HG03095 (cell line): ENCODE results near the gene HIPK2.
"Not testable (repeated sequence)": the region's sequence is repeated elsewhere in the genome, so short reads cannot be mapped to it uniquely, and the experiment has no call there.

Experiments used
- ATAC-seq: cut with Tn5 transposase; IDR thresholded peaks from one replicate; pipeline ENCODE4 v1.9.1; 2021; ENCODE audit warnings: moderate library complexity; ENCODE audit not compliant: unreplicated experiment

HIPK2 gene

DNA sequence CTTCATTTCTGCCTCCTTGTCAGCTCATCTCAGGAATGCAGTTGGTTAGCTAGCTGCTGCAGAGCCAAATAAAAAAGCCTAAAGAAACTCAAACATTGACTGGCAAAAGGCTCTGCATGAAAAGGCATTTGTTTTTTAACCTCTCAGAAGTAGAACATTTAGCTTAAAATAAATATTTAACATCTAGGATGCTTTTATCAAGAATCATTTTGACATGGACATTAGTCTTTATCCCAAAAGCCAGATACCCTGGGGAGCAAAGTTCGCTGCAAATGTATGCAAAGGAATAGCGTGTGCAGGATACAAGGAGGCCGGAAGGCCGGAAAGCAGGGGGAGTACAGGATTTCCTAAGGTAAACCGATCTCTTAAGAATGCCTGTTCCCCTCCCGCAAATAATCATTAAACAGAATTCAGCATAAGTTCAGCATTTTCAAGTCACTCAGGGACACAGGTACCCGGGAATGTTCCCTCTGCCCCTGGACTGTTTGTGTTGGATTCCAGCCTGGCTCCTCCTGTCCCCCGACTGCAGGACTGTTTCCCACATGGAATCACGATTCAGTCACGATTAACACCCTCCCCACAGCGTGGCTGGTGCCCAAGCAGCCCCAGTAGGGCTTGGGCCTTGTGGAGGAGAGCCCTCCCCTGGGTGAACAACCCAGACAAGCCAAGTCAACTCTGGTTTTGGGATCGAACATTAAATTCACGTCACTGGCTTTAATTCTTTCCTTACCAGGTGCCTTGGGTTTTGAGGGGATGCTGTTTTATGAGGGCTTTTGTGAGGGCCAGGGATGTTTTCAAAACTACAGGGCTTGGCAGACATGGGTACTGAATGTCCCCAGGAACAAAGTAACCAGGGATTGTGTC, 97.8 kb downstream of the HIPK2 start:
- ATAC-seq = no peak

- ATAC-seq = no peak
Observed at GRCh38 chr7:139676390-139676789, 101.4 kb downstream of the HIPK2 start.

- ATAC-seq = no peak
Observed at GRCh38 chr7:139675127-139676125, 102.4 kb downstream of the HIPK2 start.

- no peak for ATAC-seq
Observed at GRCh38 chr7:139674752-139675126, 103.1 kb downstream of the HIPK2 start.

- no peak for ATAC-seq
Observed at GRCh38 chr7:139674341-139674740, 103.5 kb downstream of the HIPK2 start.

DNA sequence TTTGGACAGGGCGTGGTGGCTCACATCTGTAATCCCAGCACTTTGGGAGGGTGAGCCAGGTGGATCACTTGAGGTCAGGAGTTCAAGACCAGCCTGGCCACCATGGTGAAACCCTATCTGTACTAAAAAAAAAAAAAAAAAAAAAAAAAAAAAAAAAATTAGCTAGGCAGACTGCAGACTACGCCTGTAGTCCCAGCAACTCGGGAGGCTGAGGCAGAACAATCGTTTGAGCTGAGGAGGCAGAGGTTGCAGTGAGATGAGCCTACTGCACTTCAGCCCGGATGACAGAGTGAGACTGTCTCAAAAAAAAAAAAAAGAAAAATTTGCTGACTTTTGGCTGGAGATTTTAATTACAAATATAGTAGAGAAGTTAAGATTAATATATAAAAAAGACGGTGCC, 104.0 kb downstream of the HIPK2 start:
- ATAC-seq = no peak

- peak; percentile 90 for ATAC-seq
Observed at GRCh38 chr7:139673230-139673629, 104.6 kb downstream of the HIPK2 start.

DNA sequence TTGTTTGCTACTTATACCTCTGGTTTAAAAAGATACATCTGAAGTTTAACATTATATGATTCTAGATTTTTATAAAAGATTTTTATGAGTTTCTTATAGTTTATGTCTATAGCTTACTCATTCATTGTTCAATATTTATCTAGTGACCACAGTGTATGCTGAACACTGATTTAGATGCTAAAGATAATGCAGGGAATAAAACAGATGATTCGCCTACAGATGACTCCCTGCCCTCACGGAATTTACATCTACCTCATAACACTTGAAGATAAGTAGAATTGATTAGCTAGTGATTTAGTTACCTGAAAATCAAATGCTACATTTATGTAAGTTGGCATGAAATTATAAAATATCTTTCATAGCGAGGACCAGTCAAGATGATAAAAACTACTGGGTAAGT, 105.8 kb downstream of the HIPK2 start:
- no peak for ATAC-seq

DNA sequence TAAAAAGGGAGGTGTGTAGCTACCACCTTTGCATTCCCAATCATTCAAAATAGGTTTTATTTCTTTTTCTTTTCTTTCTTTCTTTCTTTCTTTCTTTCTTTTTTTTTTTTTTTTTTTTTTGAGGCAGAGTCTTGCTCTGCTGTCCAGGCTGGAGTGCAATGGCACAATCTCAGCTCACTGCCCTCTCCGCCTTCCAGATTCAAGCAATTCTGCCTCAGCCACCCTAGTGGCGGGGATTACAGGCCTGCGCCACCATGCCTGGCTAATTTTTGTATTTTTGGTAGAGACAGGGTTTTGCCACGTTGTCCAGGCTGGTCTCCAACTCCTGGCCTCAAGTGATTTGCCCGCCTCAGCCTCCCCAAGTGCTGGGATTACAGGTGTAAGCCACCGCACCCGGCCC, 107.1 kb downstream of the HIPK2 start:
- not testable (repeated sequence) for ATAC-seq

GRCh38 chr7:139669106-139670061, 108.4 kb downstream of the HIPK2 start:
- no peak for ATAC-seq

DNA sequence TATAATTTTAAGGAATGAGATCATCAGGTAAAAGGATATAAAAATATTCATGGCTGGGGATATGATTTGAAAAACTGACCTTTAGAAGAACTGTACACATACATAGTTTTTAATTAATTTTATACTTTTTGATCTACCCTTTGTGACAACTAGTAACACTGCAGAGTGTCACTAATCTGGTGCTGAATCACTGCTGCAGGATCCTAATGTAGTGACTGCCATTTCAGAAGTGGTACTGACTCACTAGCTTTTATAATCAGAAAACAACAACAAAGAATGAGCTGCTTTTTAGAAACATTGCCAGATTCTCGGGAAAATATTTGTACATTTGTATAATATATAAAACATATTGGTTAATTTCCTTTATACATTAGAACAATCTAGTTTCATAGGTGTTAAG, 110.4 kb downstream of the HIPK2 start:
- no peak for ATAC-seq

DNA sequence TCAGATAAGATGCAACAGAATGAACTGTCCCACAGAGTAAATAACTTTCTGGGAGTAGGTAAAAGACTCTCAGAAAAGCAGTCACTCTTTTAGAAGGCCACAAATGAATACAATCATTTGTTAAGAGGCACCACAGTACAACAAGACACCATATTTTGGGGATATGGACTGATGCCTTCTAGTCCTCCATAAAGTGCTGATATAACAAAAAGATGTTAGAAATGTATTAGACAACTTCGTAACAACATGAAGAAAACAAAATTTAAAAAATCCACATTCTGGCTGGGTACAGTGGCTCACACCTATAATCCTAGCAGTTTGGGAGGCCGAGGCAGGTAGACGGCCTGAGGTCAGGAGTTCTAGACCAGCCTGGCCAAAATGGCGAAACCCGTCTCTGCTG, 111.3 kb downstream of the HIPK2 start:
- ATAC-seq = no peak

DNA sequence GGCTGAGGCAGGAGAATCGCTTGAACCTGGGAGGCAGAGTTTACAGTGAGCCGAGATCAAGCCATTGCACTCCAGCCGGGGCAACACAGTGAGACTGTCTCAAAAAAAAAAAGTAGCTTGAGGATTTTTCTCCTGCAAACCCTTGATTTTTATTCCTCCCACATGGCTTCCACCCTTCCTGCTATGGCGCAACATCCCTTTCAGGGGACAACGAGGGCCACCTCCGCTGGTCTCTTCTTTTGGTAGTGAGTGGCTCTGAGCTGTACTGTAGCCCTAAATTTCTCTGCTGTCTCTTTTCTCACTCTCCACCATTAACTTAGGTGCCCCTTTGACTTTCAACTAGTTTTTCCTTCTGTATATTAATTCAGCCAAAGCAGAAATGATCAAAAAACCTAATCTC, 113.4 kb downstream of the HIPK2 start:
- no peak for ATAC-seq

- ATAC-seq = no peak
Observed at GRCh38 chr7:139663608-139664177, 114.1 kb downstream of the HIPK2 start.

DNA sequence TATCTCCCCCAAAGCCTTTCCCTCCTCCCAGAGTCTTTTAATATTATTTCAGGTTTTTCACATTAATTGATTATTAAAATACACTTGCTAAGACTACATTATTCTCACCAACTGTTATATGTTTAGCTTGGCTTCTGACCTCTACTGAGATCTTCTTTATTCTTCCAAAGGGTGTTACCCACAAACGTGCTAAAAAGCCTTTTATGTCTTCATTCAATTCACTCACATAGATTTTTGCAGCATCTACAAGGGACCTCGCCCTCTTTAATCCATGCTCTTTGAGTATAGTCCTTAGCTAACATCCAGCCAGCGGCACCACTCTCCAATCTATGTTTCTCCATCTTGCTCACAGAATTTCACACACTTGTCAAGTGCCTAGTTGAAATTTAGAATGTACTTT, 115.9 kb downstream of the HIPK2 start:
- ATAC-seq = no peak

DNA sequence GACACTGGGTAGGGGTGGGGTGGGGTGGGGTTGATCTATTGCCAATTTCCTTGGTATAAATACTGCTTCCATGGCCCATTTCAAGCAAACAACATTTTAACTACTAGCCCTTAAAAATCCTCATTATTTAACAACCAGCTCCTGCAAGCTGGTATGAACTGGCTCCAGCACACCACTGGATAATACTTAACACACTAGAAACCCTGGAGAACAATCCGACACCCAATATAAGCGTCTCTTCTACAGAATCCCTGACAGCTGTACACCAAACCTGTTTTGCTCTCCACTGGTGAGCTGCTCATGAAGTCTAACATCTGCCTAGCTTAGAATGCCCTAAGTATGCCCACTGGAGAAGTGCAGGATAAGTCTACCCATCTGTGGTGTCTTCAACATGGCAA, 116.8 kb downstream of the HIPK2 start:
- ATAC-seq = no peak

DNA sequence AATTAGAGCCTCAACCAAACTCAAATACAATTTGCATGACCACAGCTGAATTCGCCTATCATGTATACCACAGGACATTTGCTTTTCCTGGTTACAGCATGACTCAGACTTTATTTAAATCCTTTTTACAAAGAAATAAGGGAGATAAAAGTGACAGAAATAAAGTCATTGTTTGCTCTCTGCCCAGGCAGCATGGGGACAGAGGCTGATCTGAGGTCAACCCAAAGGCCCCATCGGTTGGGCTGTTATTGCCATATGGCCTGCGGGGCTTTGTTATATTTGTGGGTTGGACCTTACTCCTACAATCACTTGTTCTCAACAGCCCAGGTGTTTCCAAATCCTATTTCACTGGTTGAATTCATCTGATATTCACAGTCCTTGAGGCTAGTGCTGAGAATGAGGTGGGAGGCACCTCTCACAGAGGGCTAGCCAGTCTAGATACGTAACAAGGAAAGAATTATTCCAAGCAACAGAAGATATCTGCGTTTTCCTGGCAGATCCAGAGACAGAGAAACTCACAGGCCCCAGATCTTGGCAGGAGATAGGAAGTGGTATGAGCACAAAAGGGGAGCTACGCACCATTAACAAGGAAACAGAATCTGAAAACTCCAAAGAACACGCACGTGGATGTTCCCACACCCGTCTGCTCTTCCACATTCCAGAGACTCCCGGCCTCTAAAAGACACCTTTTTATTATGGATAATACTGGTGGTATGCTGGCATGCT, 117.3 kb downstream of the HIPK2 start:
- no peak for ATAC-seq

GRCh38 chr7:139659922-139660316, 117.9 kb downstream of the HIPK2 start:
- ATAC-seq = no peak

DNA sequence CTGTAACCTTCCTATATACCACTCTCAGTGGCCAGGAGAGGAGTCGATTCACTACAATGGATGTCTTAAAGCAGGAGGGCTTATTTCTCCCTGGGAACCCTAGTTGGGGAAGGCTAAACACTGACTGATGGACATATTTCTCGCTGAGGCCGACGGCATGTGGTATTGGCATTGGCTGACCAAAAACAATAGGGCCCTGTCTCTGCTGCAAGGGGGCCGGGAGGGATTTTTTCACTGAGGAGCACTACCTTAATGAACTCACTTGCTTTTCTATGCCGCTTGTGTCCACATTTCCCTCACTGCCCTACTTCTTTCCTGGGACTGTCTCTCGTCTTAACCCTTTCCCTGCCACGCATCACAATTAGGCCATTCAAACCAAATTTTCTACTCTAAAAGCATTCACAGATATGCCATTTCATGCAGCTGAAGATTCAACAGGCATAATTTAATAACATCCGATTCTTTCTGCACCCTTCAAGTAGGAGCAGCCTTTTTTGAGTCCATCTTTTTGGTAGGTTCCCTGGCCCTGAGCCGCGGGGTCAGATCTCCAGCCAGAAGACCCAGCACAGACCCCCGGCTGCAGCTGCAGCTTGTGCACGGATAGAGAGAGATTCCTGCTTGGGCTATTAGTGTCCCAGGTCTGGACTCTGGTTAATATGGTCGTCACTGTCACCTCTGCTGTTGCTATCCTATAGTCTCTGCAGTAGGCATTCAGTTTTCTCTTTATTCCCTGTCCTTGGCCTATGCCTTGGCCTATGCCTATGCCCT, 118.7 kb downstream of the HIPK2 start:
- ATAC-seq = no peak
